Duodenal mucosa (tissue), 2 donors: ENCODE results near the gene TTC3.

Experiments
- H3K27ac ChIP-seq: one replicate; pipeline ENCODE4 v1.7.0; 2013; ENCODE audit warnings: low read depth, low read length
- H3K27me3 ChIP-seq, 2 donors: one replicate each; pipeline ENCODE4 v1.7.0; 2013; ENCODE audit warnings: low read length in 2 of 2, control low read depth in 1 of 2; ENCODE audit not compliant: insufficient read depth in 2 of 2, control insufficient read depth in 1 of 2
- H3K36me3 ChIP-seq, 2 donors: one replicate each; pipeline ENCODE4 v1.7.0; 2013; ENCODE audit warnings: low read length in 2 of 2, control low read depth in 1 of 2; ENCODE audit not compliant: insufficient read depth in 2 of 2, control insufficient read depth in 1 of 2
- H3K4me1 ChIP-seq, 2 donors: one replicate each; pipeline ENCODE4 v1.7.0; 2013; ENCODE audit warnings: low read length in 2 of 2, control low read depth in 1 of 2; ENCODE audit not compliant: insufficient read depth in 2 of 2, control insufficient read depth in 1 of 2
- H3K4me3 ChIP-seq, 2 donors: one replicate each; pipeline ENCODE4 v1.7.0; 2013; ENCODE audit warnings: low read length in 2 of 2, low read depth in 1 of 2
- H3K9ac ChIP-seq, 2 donors: one replicate each; pipeline ENCODE4 v1.7.0; 2013; ENCODE audit warnings: low read length in 2 of 2, low read depth in 1 of 2
- H3K9me3 ChIP-seq, 2 donors: one replicate each; pipeline ENCODE4 v1.7.0; 2013; ENCODE audit warnings: low read length in 2 of 2, control low read depth in 1 of 2; ENCODE audit not compliant: control insufficient read depth in 1 of 2

The TTC3 gene

DNA sequence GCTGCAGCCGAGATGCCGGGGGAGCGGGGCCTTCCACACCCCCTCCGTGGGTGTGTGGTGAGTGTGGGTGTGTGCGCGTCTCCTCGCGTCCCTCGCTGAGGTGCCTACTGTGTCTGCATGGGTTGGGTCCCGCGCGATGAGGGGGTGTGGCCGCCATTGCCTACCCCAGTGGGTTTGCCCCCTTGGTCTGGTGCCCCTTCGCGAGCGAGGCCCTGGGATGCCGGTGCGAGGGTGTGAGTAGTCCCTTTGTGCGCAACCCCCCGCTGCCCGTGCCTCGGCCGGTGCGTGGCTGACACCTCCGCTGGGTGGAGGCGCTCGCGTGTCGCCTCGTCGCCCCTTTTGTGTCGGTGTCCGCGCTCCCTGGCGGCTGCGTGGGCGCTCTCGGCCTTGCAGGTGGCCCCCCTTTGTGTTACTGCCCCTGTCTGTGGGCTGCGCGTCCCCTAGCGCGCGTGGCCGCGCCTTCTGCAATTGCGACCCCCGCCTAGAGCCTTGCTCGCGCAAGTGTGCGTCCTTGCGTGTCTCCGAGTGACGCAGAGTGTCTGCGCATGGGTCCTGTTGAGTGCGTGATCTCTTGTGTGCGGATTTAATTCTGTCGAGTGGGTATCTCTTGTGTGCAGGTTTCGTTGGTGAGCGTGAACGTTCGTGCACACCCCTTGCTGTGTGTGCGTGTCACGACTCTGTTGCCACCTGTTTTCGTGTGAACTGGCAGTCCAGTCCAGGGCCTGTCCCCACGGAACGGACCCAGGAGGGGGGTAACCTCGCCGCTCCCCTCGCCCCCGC is 553 bp downstream of the TTC3 start:
- Histone ChIP-seq H3K36me3 (peaks cover 3 to 4% of the 10 kb centered on the region in 2 donors), H3K9me3 (no peaks in the 10 kb centered on the region), H3K9ac (peak overlapping the region; percentile 93 to 98), H3K27ac (peak overlapping the region; percentile 87), H3K27me3 (no peaks in the 10 kb centered on the region), H3K4me1 (peaks cover 16 to 20% of the 10 kb centered on the region in 2 donors), H3K4me3 (peak overlapping the region; percentile 97 to 99)

DNA sequence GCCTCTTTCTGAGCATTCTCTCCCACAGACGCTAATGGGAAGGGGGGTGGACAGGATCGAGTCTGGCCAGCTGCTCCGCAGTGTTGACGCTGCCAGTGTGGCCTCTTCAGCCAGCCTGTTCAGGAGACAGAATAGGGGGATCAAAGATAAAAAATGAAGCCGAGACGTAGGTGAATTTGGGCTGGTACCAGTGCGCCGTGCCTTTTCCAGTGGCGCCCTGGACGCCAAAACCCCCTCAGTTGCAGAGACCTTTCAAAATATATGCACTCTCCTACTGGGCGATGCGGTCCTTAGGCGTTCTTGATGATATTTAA is 1.1 kb downstream of the TTC3 start:
- peaks cover 16 to 20% of the 10 kb centered on the region in 2 donors for H3K4me1 ChIP-seq
- peak overlapping the region; percentile 97 to 99 for H3K4me3 ChIP-seq
- no peaks in the 10 kb centered on the region for H3K9me3 ChIP-seq
- H3K27ac ChIP-seq = no peak overlapping the region
- H3K9ac ChIP-seq = peak overlapping the region; percentile 93 to 98
- no peaks in the 10 kb centered on the region for H3K27me3 ChIP-seq
- H3K36me3 ChIP-seq = no peaks in the 10 kb centered on the region

DNA sequence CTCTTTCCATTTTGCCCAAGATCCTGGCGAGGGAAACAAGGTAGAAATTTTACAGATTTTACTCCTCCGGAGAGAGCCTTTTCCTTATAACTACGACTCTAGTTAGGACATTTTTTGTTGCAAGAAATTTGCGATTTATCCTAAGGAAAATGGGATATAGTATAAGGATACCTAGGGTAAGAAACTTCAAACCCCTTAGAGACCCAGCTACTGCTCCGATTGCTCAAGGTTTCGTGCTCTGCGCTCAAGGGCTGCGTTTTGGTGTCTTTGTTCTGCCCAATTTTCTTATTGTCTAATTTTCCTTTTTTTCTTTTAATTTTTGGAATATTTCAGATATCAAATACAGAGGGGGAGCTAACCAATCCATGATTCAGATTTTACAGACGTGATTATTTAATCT is 1.5 kb downstream of the TTC3 start:
- peak overlapping the region; percentile 97 to 99 for H3K4me3 ChIP-seq
- H3K27me3 ChIP-seq = no peaks in the 10 kb centered on the region
- peaks cover 16 to 20% of the 10 kb centered on the region in 2 donors for H3K4me1 ChIP-seq
- H3K9ac ChIP-seq = peak overlapping the region; percentile 93 to 98
- no peaks in the 10 kb centered on the region for H3K36me3 ChIP-seq
- no peak overlapping the region for H3K27ac ChIP-seq
- no peaks in the 10 kb centered on the region for H3K9me3 ChIP-seq

DNA sequence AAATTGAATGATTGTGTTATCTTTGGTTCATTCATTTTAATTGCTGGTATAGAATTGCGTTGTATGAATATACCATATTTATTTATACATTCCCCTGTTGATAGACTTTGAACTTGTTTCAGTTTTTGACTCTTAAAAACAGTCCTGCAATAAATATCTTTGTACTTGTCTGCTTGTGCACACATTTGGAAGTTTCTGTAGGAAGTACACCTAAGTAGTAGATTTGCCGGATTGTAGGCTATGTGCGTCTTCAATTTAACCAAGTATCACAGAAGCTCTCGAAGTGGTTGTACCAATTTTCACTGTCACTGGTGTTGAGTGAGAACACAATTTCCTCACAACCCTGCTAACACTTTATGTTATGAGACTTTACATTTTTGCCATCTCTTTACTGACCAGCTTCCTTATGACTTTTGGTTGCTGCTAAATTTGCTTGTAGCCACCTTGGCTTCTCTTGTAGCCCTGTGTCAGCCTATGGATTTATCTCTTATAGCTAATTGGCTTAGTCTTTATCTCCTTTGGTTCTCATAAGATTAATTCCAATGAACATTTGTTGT is 2.2 kb downstream of the TTC3 start:
- Histone ChIP-seq H3K9ac (no peak overlapping the region), H3K36me3 (no peaks in the 10 kb centered on the region), H3K27ac (no peak overlapping the region), H3K4me1 (peaks cover 16 to 20% of the 10 kb centered on the region in 2 donors), H3K27me3 (no peaks in the 10 kb centered on the region), H3K4me3 (no peak overlapping the region), H3K9me3 (no peaks in the 10 kb centered on the region)

- no peaks in the 10 kb centered on the region for H3K36me3 ChIP-seq
- no peak overlapping the region for H3K9ac ChIP-seq
- H3K9me3 ChIP-seq = no peaks in the 10 kb centered on the region
- H3K4me1 ChIP-seq = peaks cover 14 to 16% of the 10 kb centered on the region in 2 donors
- no peak overlapping the region for H3K4me3 ChIP-seq
- H3K27ac ChIP-seq = no peak overlapping the region
- H3K27me3 ChIP-seq = no peaks in the 10 kb centered on the region
Observed at GRCh38 chr21:37076087-37076850, 3.2 kb downstream of the TTC3 start.

DNA sequence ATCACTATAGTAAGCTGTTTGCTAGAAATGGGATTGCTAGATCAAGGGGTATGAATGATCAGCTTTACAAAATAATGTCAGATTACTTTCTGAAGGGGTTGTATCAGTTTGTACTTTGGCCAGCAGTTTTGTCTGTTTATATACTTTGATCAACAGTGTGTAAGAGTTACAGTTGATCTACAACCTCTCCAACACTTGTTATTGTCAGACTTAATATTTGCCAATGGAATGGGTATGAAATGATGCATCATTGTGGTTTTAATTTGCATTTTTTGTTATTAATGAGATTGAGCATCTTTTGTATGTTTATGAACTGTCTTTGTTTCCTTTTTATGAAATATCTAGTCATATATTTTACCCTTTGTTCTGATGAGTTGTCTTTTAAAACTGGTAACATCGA is 4.3 kb downstream of the TTC3 start:
- Histone ChIP-seq H3K27ac (no peak overlapping the region), H3K4me3 (no peak overlapping the region), H3K36me3 (no peaks in the 10 kb centered on the region), H3K4me1 (peaks cover 6% of the 10 kb centered on the region in 2 donors), H3K27me3 (no peaks in the 10 kb centered on the region), H3K9ac (no peak overlapping the region), H3K9me3 (no peaks in the 10 kb centered on the region)

- Histone ChIP-seq H3K27me3 (no peaks in the 10 kb centered on the region), H3K36me3 (no peaks in the 10 kb centered on the region), H3K27ac (no peak overlapping the region), H3K4me1 (peaks cover 12 to 20% of the 10 kb centered on the region in 2 donors), H3K9ac (no peak overlapping the region), H3K9me3 (no peaks in the 10 kb centered on the region), H3K4me3 (no peak overlapping the region)
Observed at GRCh38 chr21:37079211-37079824, 6.3 kb downstream of the TTC3 start.

GRCh38 chr21:37082375-37082774 is 9.3 kb downstream of the TTC3 start:
- no peaks in the 10 kb centered on the region for H3K9me3 ChIP-seq
- H3K4me1 ChIP-seq = peaks cover 7 to 14% of the 10 kb centered on the region in 2 donors
- no peak overlapping the region for H3K27ac ChIP-seq
- H3K4me3 ChIP-seq = no peak overlapping the region
- H3K27me3 ChIP-seq = no peaks in the 10 kb centered on the region
- no peaks in the 10 kb centered on the region for H3K36me3 ChIP-seq
- H3K9ac ChIP-seq = no peak overlapping the region

- H3K9me3 ChIP-seq = no peaks in the 10 kb centered on the region
- no peak overlapping the region for H3K9ac ChIP-seq
- H3K27me3 ChIP-seq = no peaks in the 10 kb centered on the region
- H3K36me3 ChIP-seq = peaks cover 0 to 1% of the 10 kb centered on the region in 2 donors
- no peak overlapping the region for H3K27ac ChIP-seq
- H3K4me3 ChIP-seq = no peak overlapping the region
- H3K4me1 ChIP-seq = peaks cover 7 to 14% of the 10 kb centered on the region in 2 donors
Observed at GRCh38 chr21:37082856-37083528, 9.9 kb downstream of the TTC3 start.
